Activated naive CD4-positive, alpha-beta T cell treated with anti-CD3 and anti-CD28 coated beads, Interleukin-2, amount 50 U/mL, for 72 hours (primary cell): ENCODE measurements around the gene GPRIN2. TPM values are rescaled to one million over a fixed set of nuclear protein-coding genes. Genes with fewer than 3 reads are reported as not detected.

ENCODE experiments used
- ATAC-seq, 2 donors: fragments of 150-1000 bp; cut with Tn5 transposase; 2 replicates each; pipeline ENCODE4 v1.10.0; 2021; ENCODE audit warnings: mild to moderate bottlenecking in 2 of 2, moderate library complexity in 2 of 2
- DNase-seq, 2 donors: peaks; one replicate each; pipeline ENCODE4 v3.0.0; 2021 to 2022; ENCODE audit warnings: low spot score in 2 of 2
- H3K27ac Mint-ChIP-seq, 2 donors: one replicate each; pipeline ENCODE4 v1.8.0; 2022; ENCODE audit warnings: mild to moderate bottlenecking in 2 of 2, mixed read lengths in 2 of 2
- H3K36me3 Mint-ChIP-seq, 2 donors: one replicate each; pipeline ENCODE4 v1.8.0; 2022; ENCODE audit warnings: mixed read lengths in 2 of 2
- H3K9me3 Mint-ChIP-seq, 2 donors: one replicate each; pipeline ENCODE4 v1.8.0; 2022; ENCODE audit warnings: mixed read lengths in 2 of 2
- total RNA-seq, 2 donors: library from RNA; stranded (reverse); gene quantifications; one replicate each; pipeline ENCODE4 v1.2.3, GENCODE V29; 2022

Gene GPRIN2
- total RNA-seq, 2 donors from 2014 or later, result not detected

DNA sequence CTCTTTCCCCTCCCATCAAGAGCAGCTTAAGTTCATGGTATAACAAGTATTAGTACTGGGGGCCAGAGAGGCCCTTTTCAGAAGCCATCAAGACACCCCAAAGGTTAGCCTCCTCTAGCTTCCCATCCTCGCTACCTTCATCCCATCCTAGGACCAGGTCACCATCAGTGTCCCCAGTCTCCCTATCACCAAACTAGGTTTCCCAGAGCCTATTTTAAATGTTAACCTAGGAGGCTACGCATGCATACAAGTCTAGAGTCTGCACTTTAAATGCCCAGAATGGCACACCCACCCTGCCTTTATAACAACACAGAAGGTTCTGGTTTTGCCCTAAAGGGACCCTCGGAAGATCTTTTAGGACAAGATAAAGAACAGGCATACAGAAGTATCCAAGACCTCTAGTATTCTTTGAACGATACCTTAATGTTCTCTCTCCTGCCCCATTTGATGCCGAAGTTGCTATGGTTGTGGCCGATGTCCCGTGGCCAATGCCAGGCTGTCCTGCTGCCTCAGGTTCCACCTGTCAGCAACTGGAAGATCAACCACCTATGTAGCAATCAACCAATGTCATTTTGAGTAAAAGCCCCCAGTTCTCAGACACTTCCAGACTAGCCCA, 2.2 kb downstream of the GPRIN2 start:
- ATAC-seq (no peak), DNase-seq (peak in 1 of 2 donors; percentile 3)
- Mint-ChIP-seq H3K36me3 (no peaks in the 10 kb centered on the region), H3K27ac (no peak overlapping the region), H3K9me3 (no peaks in the 10 kb centered on the region)

DNA sequence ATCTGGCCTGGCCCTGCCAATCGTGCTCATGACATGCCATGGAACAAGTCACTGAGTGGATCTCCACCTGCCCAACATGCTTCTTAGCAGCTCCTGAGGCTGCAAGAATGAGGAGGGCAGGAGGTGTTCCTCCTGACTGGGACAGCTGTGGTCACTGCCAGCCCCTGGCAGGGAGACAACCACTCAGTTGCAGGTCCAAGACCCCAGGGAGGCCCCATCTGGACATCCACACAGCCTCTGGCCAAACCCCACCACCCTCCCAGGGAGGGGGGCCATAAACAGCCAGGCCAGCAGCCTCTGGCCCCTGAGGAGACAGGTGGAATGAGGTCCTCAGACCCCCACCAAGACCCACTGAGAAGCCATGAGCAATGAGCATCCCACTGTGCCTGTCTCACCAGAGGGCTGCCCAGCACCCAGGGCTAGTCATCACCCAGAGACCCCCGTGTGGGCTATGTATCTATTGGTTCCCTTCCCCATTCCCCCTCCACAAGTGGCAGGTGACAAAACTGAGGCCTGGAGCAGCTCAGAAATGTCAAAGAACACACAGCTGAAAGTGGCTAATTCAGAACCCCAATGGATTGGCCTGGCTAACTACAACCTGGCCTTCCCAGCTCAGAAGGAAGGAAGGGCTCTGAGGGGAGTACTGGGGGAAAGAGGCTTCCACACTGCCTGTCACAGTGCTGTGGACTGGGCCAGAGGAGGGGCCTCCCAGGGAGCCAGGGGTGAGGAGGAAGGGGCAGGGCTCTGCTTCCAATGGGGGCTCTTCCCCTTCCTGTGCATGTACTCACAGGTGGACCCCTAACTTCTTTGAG, 3.0 kb downstream of the GPRIN2 start:
- Mint-ChIP-seq H3K27ac (no peak overlapping the region), H3K36me3 (no peaks in the 10 kb centered on the region), H3K9me3 (no peaks in the 10 kb centered on the region)
- ATAC-seq (no peak), DNase-seq (peak; percentile 2 to 53)

DNA sequence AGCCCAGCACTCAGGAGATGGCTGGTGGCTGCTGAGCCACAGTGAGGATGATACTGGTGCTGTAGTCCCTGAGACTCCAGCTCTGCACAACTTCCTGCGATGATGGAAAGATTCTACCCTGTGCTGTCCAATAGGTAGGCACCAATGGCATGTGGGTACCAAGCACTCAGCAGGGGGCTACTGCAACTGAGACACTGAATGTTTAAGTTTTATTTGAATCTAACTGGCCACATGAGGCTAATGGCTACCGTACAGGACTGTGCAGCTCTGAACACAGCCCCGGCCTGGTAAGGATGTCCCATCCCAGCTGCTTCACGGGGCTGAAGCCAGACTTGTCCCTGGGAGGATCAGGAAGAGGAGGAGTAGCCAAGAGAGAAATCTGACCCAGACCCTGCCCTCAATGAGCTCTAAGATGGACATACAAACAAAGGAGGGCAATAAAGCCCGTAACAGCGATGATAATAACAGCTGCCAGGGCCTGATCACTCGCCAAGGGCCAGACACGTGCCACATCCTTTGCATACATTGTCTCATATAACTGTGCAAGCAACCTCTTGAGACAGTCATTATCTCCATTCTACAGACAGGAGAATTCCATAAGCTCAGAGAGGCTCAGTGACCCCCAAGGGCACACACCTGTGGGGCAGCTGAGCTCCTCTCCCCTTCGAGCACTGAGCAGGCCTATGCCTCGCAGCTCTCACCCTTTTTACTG, 3.8 kb downstream of the GPRIN2 start:
- H3K36me3 Mint-ChIP-seq, result no peaks in the 10 kb centered on the region
- ATAC-seq (no peak), DNase-seq (peak; percentile 6 to 51)
- no peak overlapping the region for H3K27ac Mint-ChIP-seq
- H3K9me3 Mint-ChIP-seq, result no peaks in the 10 kb centered on the region

DNA sequence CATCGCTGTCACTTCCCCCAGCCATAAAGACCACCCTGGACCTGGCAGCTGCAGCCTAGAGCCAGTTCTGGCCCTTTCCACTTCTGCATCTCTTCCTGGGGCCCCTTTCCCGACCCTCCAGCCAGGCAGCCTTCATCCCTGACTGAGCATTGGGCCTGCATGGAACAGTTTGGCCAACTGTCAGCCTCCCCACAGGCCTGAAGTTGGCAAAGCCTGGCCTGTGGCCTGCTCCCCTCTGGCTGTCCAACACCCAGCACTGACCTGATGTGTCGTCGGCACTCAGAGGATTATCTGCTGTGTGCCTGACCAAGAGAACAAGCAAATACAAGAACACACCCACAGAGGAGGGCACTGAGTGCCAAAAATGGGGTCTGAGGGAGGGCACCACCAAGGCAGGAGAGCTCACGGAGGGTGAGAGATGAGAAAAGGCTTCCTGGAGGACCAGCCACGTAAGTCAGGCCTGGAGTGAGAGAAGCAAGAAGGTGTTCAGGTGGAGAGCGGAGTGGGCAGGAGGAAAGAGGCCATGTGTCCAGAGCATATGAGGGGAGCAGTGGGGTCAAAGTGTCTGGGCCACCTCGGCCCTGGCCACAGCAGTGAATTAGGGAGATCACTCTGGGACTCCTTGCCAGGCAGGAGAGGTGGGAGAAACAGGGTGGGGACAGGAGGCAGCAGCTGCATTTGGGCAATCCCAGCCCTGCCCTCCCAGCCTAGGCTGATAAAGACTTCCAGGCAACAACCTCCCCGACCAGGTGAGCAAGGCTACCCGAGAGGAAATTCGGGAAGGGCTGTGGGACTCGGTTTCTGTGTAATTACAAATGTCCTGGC, 4.5 kb downstream of the GPRIN2 start:
- Mint-ChIP-seq H3K27ac (no peak overlapping the region), H3K9me3 (no peaks in the 10 kb centered on the region), H3K36me3 (no peaks in the 10 kb centered on the region)
- DNase-seq (peak; percentile 5 to 53), ATAC-seq (no peak)

DNA sequence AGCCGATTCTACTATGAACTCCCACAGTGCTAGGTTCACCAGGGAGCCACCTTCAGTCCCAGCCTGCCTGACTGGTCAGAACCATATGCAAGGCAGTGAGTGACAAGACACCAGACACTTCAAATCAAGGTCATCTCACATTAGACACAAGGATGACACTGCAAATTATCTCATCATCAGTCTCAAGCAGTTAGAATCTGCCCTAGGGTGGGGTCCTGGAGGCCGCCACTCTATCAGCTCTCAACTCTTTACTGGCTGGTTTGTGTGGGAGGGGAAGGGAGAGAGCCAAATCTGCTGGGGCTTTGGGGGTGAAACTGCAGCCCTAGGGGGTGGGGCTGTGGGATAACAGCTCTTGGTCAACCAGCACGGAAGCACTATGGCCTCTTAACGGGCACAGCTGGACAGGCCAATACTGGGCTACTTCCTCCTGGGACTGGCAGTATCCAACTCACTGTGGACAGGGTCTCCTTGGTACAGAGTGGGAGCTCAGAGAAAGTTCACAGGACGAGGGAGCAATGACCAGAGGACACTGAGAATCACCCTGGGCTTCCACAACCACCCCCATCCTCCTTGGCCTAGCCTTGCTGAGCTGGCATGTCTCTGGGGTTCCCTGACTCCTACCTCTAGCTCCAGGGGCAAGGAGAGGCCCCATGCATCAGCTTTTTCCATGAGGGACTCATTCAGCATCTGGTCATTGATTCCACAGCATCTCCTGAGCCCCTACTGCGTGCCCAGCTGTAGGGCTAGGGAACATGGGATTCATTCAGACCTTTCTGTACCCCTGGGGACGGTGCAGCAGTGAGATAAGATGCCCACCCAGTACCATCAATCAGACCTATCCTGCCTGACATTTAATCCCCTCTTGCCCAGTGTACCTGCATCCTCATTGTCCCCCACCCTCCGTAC, 5.4 kb downstream of the GPRIN2 start:
- no peaks in the 10 kb centered on the region for H3K9me3 Mint-ChIP-seq
- H3K27ac Mint-ChIP-seq, result no peak overlapping the region
- DNase-seq, result peak; percentile 2 to 50
- no peaks in the 10 kb centered on the region for H3K36me3 Mint-ChIP-seq
- ATAC-seq, result no peak

DNA sequence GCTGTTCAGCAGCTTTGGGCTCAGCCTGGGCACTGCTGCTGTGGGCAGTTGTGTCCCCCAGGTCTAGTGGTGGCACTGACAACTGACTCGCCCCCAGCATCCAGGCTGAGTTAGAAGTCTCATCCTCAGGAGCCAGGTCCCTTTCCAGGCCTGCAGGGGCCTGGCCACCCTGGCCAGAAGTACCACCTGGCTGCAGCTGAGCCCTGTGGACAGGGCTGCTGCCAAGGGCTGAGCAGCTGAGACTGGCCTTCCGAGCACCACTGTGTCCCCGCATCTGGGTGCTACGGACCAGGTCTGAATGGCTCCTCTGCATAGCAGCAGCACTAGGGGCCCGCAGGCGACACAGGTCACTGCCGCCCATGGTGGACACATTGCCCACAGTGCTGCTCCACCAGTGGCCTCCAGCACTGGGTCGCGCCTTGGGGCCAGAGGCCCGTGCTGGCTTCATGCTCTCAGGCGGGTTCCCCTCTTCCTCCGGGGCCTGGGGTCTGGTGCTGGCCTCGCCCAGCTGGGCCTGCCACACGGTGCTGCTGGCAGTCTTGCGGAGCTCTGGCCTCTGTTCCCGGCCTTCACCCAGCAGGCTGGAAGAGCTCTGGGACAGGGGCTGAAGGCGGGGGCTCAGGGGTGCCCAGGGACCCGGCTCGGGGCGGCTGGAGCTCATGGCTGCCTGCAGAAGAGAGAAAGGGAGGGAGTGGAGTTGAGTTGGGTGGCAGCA, 6.2 kb downstream of the GPRIN2 start:
- no peak for ATAC-seq
- DNase-seq, result peak; percentile 1 to 56
- Mint-ChIP-seq H3K9me3 (no peaks in the 10 kb centered on the region), H3K36me3 (no peaks in the 10 kb centered on the region), H3K27ac (no peak overlapping the region)

DNA sequence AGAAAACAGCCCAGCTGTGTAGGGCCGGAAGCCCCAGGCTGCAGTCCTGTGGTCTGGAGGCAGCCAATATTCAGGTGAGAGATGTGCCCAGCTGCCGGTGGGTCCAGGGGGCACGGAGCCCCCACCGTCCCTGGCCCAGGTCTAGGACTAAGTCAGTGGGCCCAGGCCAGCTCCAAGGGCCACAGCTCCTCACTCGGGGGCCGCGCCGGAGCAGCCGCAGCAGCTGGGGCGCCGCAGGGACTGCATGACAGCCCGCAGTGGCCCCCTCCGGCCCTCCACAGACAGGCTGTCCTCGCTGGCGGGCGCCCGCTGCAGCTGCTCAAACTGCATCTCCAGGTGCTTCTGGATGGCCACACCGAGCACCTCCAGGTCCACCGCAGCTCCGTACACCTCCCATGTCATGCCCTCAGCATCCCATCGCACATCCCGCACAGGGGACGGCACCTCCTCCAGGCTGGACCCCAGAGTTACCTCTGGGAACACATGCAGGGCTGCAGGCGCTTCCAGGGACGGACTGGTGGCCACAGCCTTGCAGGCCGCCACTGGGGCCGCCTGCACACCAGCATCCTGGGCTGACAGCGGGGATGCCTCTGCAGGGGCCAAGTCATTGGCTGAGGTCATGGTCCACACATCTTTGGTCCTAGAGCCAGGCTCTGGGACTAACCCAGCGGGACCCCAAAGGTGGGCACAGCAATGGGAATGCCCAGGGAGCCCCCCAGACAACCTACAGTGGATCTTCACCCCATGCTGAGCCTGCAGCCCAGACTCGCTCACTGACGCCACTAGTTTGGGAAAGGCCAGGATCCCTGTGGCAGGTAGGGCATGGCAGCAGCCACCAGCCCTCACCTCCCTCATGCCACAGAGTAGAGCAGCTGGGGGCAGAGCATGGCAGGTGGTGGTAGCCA, 7.0 kb downstream of the GPRIN2 start:
- Mint-ChIP-seq H3K27ac (no peak overlapping the region), H3K9me3 (no peaks in the 10 kb centered on the region), H3K36me3 (no peaks in the 10 kb centered on the region)
- ATAC-seq (no peak), DNase-seq (peak; percentile 1 to 52)

DNA sequence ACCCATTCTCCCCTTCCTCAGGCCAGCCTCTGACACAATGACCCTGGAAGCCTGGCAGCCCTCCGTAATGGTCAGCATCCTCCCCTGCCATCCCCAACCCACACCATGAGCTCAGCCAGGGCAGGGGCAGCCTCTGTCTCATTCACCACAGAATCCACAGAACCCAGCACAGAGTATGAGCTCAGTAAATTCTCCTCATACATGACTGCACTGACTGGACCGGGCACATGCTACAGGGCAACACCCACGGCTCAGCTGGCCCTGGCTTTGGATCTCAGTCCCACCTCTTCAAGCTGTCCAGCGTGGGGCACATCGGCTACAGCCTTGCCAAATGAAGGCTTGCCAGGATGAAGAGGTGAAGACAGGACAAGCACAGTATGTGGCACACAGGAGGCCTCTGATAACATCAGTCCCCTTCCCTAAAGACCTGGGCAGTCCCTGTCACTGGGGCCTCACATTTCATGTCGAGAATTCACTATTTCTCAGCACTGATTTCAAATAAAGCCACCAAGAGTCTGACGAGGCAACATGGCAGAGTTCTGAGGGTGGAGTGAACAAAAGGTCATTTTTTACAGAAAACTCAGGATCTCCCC, 7.9 kb downstream of the GPRIN2 start:
- no peak overlapping the region for H3K27ac Mint-ChIP-seq
- DNase-seq (peak; percentile 2 to 51), ATAC-seq (peak in 1 of 2 donors; percentile 13)
- H3K9me3 Mint-ChIP-seq, result no peaks in the 10 kb centered on the region
- no peaks in the 10 kb centered on the region for H3K36me3 Mint-ChIP-seq

DNA sequence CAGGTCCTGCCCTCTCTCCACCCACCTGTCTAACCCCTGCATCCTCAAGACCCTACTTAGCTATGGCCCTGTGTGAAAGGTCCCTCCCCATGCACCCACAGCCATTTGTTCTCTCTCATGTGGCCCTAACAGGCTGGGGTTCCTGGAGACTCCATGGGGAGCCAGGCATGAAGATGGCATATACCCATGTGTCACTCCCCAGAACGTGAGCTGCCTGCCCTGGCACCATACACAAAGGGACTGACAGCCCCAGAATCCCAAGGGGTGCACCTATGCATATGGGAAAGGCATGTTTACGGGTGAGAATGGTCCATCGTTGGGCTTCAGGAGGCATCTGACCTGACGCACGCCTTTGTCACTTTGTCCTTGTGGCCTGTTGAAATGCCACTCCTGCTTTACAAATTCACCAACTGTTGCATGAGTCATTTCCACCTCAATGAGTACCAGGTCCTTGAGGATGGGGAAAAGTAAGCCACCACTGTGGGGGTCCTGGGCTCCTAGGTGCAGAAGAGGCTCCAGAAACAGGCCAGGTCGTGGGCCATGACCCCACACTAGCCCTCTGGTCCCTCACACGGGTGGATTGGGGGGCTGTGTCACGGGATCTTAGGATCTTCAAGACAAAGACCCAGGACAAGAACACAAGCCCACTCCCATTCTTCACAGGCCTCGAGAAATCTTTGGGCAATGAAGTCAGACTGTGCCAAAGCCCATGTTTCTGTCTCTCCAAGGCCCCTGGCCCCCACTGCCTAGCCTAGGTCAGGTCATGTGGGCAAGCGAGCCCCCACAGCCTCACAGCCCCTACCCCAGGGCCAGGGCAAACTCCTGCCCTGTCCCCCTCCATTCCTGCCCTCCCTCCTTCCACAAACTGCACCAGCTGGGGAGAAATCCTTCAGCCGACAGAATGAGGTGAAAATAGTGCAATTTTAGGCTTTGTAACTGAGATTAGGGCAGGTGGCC, 8.6 kb downstream of the GPRIN2 start:
- DNase-seq (peak; percentile 5 to 48), ATAC-seq (no peak)
- no peaks in the 10 kb centered on the region for H3K36me3 Mint-ChIP-seq
- no peaks in the 10 kb centered on the region for H3K9me3 Mint-ChIP-seq
- H3K27ac Mint-ChIP-seq, result no peak overlapping the region

DNA sequence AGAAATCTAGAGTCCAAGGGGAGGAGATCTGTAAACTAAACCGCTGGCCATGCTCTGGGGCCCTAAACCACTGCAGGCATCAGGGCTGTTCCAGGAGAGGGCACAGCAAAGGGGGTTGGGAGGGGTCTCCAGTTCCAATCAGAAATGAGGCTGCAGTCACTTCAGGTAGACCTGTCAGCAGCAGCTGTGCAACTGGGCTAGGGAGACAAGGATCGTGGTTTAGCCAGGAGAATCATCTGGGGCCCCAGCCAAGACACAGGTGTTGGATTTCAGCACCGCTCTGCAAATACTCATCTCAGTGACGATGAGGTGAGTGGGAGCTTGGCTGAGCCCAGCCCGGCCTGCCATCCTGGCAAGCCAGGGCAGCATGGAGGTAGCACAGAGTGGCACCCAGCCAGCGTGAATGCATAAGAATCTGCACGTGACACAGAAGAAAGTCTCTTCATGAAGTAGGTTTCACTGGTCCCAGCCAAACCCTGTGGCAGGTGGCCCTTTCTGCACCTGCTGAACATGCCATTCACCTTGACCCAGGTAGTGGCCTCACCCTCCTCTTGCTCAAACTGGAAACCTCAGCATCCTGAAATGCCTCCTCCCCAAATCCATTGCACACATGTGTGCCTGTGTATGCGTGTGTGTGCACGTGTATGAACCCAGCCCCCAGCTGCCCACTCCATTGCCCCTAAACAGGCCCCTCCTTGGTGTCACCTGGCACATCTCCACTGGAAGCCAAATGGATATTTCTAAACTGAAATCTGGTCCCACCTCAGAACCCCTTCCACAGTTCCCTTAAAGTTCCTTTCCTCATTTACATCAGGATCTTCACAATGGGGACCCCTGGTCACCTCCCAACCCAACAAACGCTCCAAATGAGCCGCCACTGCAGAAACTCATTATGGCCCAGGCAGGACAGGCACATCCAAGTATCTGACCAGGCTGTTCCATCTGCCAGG, 9.6 kb downstream of the GPRIN2 start:
- Mint-ChIP-seq H3K36me3 (no peaks in the 10 kb centered on the region), H3K27ac (no peak overlapping the region), H3K9me3 (no peaks in the 10 kb centered on the region)
- DNase-seq (peak; percentile 1 to 53), ATAC-seq (no peak)

DNA sequence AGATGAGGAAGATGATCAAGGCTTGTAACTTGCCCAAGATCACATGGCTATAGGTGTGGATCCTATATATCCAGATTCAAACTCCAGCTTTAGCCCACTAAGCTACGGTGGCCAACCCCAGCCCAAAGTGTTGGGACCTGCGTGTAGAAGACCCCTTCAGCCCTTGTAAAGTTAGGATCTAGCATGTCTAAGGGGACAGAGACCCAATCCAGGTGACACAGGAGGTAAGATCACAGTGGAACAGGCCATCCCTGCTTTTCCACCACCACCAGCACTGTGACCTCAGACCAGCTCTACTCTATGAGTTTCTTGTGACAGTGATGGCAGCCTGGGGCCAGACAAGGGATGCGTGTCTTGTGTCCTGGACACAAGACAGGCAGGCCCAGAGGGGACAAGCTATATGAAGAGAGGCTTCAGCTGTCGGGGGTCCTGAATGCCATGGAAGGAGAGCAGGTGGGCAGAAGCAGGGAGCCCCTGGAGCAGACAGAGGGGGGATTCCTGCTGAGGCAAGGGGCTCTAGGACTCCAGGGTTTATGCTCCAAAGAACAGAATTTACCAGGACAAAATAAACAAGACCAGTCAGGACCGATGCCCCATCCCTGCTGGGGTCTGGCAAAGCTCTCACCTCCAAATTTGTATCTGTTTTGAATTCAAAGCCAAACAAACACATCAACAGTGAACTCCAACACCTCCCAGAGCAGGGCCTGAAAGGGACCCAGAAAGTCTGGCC, 10.4 kb downstream of the GPRIN2 start:
- H3K9me3 Mint-ChIP-seq, result no peaks in the 10 kb centered on the region
- H3K36me3 Mint-ChIP-seq, result no peaks in the 10 kb centered on the region
- ATAC-seq (no peak), DNase-seq (peak in 1 of 2 donors; percentile 50)
- no peak overlapping the region for H3K27ac Mint-ChIP-seq
